Stimulated activated CD4-positive, alpha-beta T cell treated with anti-CD3 and anti-CD28 coated beads, Interleukin-12 subunit alpha, Interleukin-12 subunit beta, amount 100 ng/mL, for 24 hours (primary cell): ENCODE results near the gene METTL16.

Experiments used
- DNase-seq, 2 experiments: peaks; one replicate each; pipeline ENCODE4 v3.0.0-alpha.2; 2020; ENCODE audit warnings: low read depth in 2 of 2

METTL16 gene

GRCh38 chr17:2380950-2381649, 130.6 kb downstream of the METTL16 start:
- no peak for DNase-seq

GRCh38 chr17:2380226-2380922, 131.3 kb downstream of the METTL16 start:
- no peak for DNase-seq

- DNase-seq: no peak
Observed at GRCh38 chr17:2379489-2380225, 132.0 kb downstream of the METTL16 start.

- DNase-seq: no peak
Observed at GRCh38 chr17:2378905-2379304, 132.8 kb downstream of the METTL16 start.

- no peak for DNase-seq
Observed at GRCh38 chr17:2377659-2378058, 134.0 kb downstream of the METTL16 start.

GRCh38 chr17:2376107-2376506, 135.6 kb downstream of the METTL16 start:
- no peak for DNase-seq

- no peak for DNase-seq
Observed at GRCh38 chr17:2375406-2375805, 136.3 kb downstream of the METTL16 start.

GRCh38 chr17:2374549-2375285, 137.0 kb downstream of the METTL16 start:
- no peak for DNase-seq

GRCh38 chr17:2373179-2373578, 138.5 kb downstream of the METTL16 start:
- DNase-seq: no peak

GRCh38 chr17:2372681-2373080, 139.0 kb downstream of the METTL16 start:
- no peak for DNase-seq

GRCh38 chr17:2372180-2372579, 139.5 kb downstream of the METTL16 start:
- DNase-seq: no peak

GRCh38 chr17:2371183-2372130, 140.2 kb downstream of the METTL16 start:
- no peak for DNase-seq

- DNase-seq: no peak
Observed at GRCh38 chr17:2370211-2370589, 141.5 kb downstream of the METTL16 start.

GRCh38 chr17:2369551-2370210, 142.0 kb downstream of the METTL16 start:
- DNase-seq: no peak

GRCh38 chr17:2369039-2369438, 142.6 kb downstream of the METTL16 start:
- DNase-seq: no peak

- no peak for DNase-seq
Observed at GRCh38 chr17:2368359-2368758, 143.3 kb downstream of the METTL16 start.

- DNase-seq: no peak
Observed at GRCh38 chr17:2366747-2367494, 144.8 kb downstream of the METTL16 start.
